GM18867 (cell line): ENCODE data around the gene SPEG.
A peak's percentile ranks its signal among the peaks of the same experiment; 100 is the strongest.

Experiments
- ATAC-seq: cut with Tn5 transposase; IDR thresholded peaks from one replicate; pipeline ENCODE4 v1.9.1; 2021; ENCODE audit warnings: mild to moderate bottlenecking, moderate library complexity; ENCODE audit not compliant: unreplicated experiment

The SPEG gene

GRCh38 chr2:219458996-219459395 is 24.4 kb downstream of the SPEG start:
- ATAC-seq = no peak

- peak; percentile 79 for ATAC-seq
These were observed 25.0 kb downstream of the SPEG start for GRCh38 chr2:219459460-219460311.

- ATAC-seq = no peak
These were observed 25.8 kb downstream of the SPEG start for GRCh38 chr2:219460424-219460926.

GRCh38 chr2:219461047-219461514 is 26.4 kb downstream of the SPEG start:
- ATAC-seq = no peak

- no peak for ATAC-seq
These were observed 27.0 kb downstream of the SPEG start for GRCh38 chr2:219461669-219462068.

GRCh38 chr2:219462349-219462748 is 27.7 kb downstream of the SPEG start:
- no peak for ATAC-seq

- ATAC-seq = no peak
These were observed 29.8 kb downstream of the SPEG start for GRCh38 chr2:219464286-219465032.

- ATAC-seq = no peak
These were observed 31.3 kb downstream of the SPEG start for GRCh38 chr2:219465659-219466561.

GRCh38 chr2:219466816-219467735 is 32.4 kb downstream of the SPEG start:
- ATAC-seq = no peak

GRCh38 chr2:219467736-219468075 is 33.1 kb downstream of the SPEG start:
- no peak for ATAC-seq

- no peak for ATAC-seq
These were observed 34.0 kb downstream of the SPEG start for GRCh38 chr2:219468410-219469185.

GRCh38 chr2:219469186-219469724 is 34.6 kb downstream of the SPEG start:
- no peak for ATAC-seq

GRCh38 chr2:219470429-219470828 is 35.8 kb downstream of the SPEG start:
- ATAC-seq = no peak

GRCh38 chr2:219471476-219472371 is 37.1 kb downstream of the SPEG start:
- ATAC-seq = no peak

- no peak for ATAC-seq
These were observed 38.1 kb downstream of the SPEG start for GRCh38 chr2:219472629-219473187.

- no peak for ATAC-seq
These were observed 38.9 kb downstream of the SPEG start for GRCh38 chr2:219473511-219473910.

GRCh38 chr2:219474285-219475060 is 39.8 kb downstream of the SPEG start:
- ATAC-seq = no peak
